ENCODE measurements around the gene HCN1. TPM values are rescaled to one million over a fixed set of nuclear protein-coding genes. Genes with fewer than 3 reads are reported as not detected.

HCN1 gene
- total RNA-seq = 0.05 TPM
- long read RNA-seq = 0 reads

DNA sequence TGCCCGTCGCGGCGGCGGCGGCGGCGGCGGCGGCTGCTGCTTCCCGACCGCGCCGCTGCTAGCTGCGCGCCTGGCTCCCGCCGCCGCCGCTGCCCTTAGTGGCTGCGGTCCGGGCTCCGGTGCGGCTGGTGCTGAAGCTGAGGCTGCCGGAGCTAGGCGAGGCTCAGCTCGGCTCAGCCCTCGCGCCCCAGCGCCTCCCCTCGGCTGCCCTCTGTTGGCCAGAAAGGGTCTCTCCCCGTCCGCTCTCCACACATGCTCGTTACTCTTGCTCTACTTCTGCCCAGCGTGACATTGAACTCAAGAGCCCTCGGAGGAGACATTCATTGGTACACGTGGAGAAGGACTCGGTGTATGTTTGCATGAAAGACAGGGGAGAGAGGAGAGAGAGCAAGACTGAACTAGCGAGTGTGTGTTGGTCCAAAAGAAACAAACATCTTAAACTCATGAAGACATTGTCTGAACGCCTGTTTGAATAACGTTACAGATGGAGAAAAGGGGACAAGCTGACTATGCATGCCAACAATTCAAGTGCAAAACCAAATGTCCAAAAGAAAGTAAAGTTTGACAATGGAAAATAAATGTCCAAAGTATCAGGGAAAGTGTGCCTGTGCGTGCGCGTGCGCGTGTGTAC is at the start of gene HCN1:
Gene HCN1 (minus strand): TSS at position 175 of the 631 bp plus-strand sequence.
- peak; percentile 86 for DNase-seq
- ATAC-seq (ENCODE audit: poor library complexity) = peak; percentile 100
- intact Hi-C loops (cut with DNase I) = loop anchor here (10.0 kb wide), 1 partner anchor 662 kb away; no protein-coding TSS in a partner anchor

DNA sequence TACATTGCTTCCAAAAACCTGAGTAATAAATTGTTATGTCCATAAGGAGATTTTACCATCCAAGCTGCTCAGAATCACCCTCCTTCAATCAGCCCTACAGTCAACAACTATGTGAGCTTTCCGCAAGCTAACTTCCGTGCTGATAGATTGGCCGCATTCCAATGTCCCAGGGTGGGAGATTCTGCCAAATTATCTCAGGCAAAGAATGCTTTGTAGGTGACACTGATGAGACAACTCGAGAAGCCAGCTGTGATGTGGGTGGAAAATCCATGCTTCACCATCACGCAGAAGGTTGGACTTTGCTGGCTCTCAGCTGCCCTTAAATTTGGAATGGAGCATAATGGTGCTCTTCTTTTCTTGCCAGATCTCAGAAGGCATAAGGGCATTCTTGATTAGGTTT is 44.9 kb upstream of the HCN1 start:
- ATAC-seq (ENCODE audit: poor library complexity) = no peak
- intact Hi-C loops (cut with DNase I) = no loop called here
- no peak for DNase-seq

DNA sequence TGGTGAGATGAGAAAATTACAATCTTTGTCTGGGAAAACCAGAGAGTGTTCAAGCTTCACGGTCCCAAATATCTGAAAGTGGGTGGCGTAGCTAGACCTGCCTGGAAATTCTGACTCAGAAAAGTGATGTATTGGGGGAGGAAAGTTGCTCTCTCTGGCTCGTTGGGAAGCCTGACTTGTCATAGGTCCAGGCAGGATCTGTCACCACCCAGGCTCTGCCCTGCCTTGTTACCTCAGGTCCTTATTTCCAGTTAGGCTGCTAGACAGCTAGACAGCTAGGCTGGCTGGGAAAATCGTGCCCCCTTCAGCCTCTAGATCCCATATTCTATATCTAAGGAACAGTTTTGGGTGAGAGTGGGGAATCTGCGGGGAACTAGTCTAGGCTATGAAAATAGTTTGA is 41.0 kb upstream of the HCN1 start:
- no peak for ATAC-seq (ENCODE audit: poor library complexity)

DNA sequence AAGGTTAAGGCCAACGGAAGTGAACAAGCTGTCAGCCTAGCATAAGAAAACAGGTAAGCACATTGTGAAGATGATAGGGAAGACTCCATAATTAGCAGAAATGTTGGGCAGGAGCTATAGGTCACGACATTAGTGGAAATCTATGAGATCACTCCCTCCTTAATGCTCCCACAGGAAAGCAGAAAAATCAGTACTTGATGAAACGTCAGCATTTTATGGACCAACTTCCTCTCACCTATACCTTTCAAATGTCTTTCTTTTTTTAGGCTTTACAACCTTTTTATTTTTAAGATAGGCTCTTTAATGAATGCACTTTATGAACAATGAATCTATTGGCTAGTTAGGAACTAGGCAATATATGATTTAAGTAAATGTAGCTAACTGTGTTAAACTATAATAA is 29.4 kb upstream of the HCN1 start:
- ATAC-seq (ENCODE audit: poor library complexity) (no peak), DNase-seq (no peak)
- intact Hi-C loops (cut with DNase I) = no loop called here

More for the DNA sequence above, 41.0 kb upstream of the HCN1 start:
- intact Hi-C loops (cut with DNase I) = no loop called here
- no peak for DNase-seq

DNA sequence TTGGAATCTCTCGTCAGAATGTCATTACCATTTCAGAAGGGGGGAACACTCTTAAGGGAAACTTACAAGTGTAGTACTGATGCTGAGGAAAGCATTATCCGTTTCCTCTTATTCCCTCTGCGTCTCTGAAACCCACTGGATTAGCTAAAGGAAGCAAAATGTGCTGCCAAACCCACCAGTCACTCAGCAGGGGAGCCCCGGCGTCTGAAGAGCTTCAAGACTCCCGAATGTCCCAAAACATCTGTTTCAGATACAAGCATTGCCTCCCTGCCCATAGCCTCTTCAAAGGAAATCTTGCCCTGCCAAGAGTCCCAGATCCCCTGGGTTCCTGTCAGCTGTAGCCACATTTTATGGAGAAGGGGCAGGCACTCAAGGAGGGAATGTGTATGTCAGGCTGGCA is 1.0 kb upstream of the HCN1 start:
- ATAC-seq (ENCODE audit: poor library complexity) = no peak
- DNase-seq = no peak
- intact Hi-C loops (cut with DNase I) = loop anchor here (10.0 kb wide), 1 partner anchor 662 kb away; no protein-coding TSS in a partner anchor

DNA sequence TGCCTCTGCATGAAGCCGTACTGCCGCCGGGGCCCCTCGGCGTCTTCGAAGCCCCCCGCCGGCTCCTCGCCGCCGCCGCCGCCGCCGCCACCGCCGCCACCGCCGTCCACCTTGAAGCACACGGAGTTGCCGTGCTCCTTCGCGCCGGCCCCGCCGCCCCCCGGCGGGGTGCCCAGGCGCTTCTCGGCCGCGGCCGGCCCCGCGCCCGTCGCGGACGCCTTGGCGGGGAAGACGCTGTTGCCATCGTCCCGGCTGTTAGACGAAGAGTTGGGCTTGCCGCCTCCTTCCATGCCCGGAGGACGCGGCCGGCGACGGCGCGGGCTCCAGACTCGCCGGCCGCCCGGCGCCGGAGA is 400 bp downstream of the HCN1 start:
- ATAC-seq (ENCODE audit: poor library complexity) (no peak), DNase-seq (no peak)
- intact Hi-C loops (cut with DNase I) = loop anchor here (10.0 kb wide), 1 partner anchor 661 kb away; no protein-coding TSS in a partner anchor

DNA sequence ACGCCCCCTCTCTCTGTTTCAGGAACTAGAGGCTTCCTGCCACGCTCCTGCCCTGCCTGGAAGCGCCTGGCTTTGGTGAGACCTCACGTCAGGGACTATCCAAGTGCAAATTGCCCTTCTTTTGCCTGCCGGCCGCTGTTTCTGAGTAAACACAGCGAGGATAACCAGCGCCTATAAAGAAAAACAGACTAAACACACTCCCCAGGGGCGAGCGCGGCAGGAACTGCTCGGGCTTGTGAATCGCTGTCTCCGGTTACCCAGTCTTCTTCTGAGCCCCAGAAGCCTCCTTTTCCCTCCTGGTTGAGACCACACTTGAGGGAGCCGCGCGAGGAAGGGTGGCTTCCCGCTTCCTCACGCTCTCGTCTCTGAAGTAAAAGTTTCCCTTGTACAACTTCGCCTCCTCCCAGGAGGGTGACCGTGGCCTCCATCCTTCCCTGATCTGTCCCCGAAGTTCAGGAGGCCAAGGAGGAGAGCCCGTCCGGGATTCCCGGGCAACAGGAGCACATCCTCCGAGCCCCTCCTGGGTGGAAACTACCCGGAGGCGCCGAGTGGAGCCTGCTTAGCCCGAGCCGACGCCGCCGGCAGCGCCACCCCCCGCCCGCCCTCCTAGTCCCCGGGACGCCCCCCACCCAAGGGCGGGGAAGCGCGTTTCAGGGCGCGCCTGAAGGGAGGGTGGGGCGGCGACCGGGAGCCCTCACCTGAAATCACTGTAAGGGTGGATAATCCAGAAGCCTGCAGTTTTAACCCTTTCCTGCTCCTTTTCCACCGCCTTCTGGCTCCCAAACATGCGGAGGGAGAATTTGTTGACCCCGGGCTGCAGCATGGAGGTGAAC is 993 bp downstream of the HCN1 start:
- intact Hi-C loops (cut with DNase I) = loop anchor here (10.0 kb wide), 1 partner anchor 660 kb away; no protein-coding TSS in a partner anchor
- DNase-seq = no peak

DNA sequence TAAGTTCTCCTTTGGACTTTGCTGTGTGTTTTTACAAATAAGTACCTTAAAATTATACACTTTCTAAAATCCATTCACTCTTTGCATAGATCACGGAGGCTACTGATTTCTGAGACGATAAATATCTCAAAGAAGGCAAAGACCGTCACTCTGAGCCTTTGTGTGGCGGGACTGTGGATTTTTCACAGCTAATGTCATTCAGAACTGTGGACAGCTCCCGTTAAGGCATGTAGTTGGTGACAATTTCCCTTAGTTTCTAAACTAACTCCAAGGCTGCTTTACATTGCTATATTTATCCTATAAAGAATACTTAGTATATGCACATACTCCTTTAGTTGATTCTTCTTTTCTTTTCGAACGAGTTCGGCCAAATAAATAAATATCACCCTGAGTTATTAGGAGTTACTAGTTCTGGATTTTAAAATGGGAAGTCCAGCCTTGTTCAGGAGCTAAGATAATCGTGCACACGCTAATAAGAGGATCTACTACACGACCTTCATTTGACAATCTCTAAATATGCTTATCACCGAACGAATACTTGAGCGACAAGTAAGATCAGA is 1.8 kb downstream of the HCN1 start:
- intact Hi-C loops (cut with DNase I) = loop anchor here (10.0 kb wide), 1 partner anchor 660 kb away; no protein-coding TSS in a partner anchor
- no peak for DNase-seq

More for the DNA sequence above, 993 bp downstream of the HCN1 start:
- no peak for ATAC-seq (ENCODE audit: poor library complexity)

DNA sequence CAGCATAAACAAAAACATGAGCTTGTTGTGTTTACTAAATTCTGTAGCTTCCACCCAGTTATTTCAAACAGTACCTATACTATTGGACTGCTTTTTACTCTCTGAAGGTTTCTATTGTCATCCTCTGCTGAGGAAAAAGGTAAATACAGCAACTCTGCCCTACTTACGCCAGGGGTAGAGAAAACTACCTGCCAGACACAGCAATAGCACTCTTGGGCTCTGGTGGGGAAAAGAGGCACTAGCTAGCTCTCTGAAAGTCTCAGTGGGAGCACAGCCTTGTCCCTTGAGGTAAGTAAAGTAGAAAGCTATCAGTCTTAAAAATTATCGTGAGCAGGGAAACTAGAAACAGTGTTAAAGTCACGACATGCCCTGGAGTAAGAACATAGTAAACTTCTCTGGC is 3.7 kb downstream of the HCN1 start:
- intact Hi-C loops (cut with DNase I) = loop anchor here (10.0 kb wide), 1 partner anchor 658 kb away; no protein-coding TSS in a partner anchor
- no peak for DNase-seq
- no peak for ATAC-seq (ENCODE audit: poor library complexity)

More for the DNA sequence above, 1.8 kb downstream of the HCN1 start:
- no peak for ATAC-seq (ENCODE audit: poor library complexity)

DNA sequence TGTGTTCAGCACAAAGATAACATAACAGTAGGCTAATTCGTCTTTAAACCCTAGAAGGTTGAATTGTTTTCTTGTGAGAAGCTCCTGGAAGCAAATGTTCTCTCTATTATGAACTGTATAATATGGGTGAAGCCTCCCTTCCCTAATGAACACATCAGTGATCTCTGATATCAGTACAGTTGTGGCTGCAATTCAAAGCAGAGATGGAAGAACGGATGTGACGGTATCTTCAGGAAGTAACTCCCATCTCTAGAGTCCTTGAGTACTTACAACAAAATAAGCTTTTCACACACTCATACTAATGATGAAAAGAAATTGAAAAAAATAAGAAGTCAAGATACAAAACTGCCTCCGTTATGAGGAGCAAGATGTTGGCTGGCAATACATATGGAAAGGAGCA is 4.5 kb downstream of the HCN1 start:
- intact Hi-C loops (cut with DNase I) = loop anchor here (10.0 kb wide), 1 partner anchor 657 kb away; no protein-coding TSS in a partner anchor
- ATAC-seq (ENCODE audit: poor library complexity) (no peak), DNase-seq (no peak)

DNA sequence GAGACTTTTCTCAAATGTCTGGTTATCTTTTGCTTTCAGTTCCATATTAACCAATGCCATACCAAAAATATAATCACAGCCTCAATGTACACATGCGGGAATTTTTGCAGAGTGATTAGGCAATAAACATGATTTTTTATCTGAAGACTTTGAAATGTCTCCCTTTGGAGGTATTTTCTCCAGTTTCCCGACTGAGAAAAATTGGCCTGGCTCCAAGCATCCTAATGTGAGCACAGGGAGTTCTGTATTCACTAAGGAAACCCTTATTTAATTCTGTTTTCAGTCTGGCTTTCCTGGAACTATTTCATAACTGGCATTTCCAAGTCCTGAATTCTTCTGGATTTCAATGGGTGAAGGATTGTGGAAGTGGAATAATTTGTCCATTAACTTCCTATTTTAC is 8.5 kb downstream of the HCN1 start:
- ATAC-seq (ENCODE audit: poor library complexity) (no peak), DNase-seq (no peak)
- intact Hi-C loops (cut with DNase I) = no loop called here

DNA sequence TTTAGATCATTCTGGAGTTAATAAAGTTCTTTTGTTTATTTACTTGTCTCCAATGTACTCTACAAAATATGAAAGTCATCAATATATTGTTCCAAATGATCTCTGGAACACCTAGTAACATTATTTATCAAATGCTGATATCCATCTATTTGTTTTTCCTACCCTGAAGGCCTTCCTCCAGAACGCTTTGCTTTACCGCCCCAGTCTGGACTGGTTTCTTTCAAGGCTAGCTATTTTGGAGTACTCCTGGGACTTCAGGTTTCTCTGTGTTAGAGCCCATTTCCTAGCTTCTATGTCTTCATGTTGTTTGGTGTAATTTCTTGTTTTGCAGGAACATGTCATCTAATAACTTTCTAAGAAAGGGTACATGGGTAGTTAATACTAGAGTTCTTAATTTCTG is 9.6 kb downstream of the HCN1 start:
- no peak for ATAC-seq (ENCODE audit: poor library complexity)
- DNase-seq = no peak
- intact Hi-C loops (cut with DNase I) = no loop called here

DNA sequence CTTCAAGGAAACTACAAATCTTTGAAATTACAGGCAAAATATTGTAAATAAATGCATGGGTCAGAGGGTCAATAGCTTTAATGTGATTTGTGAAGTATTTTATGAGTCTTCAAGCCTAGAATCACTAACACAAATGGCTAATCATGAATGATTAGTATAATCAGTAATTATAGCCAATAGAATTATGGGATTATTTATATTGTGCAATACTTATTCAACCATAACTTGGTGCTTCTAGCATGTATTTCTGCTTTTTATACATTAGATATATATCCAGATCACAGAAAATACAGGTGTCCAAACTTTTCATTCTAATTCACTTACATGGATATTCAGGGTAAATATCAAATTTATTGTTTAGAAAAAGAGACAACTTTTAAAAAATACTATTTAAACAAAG is 12.1 kb downstream of the HCN1 start:
- intact Hi-C loops (cut with DNase I) = no loop called here
- DNase-seq = no peak
- ATAC-seq (ENCODE audit: poor library complexity) = no peak

DNA sequence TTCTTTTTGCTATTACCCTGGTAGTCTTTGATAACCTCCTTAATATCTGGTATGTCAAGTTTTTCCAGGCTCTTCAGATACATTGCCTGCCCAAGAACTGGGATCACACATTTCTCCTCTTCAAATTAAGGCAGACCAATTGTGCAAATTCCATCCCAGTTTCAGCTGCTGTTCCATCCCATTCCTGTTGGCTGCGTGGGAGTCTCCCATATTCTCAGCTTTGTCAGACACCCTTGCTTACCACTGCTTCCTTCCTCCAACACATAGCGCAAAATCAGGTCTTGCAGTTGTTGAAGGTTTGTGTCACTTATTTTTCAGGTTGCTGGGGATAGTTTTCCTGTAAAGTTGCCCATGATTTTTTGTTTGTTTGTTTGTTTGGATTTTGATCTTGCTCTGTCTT is 15.2 kb downstream of the HCN1 start:
- ATAC-seq (ENCODE audit: poor library complexity) = no peak
- no peak for DNase-seq
- intact Hi-C loops (cut with DNase I) = no loop called here

DNA sequence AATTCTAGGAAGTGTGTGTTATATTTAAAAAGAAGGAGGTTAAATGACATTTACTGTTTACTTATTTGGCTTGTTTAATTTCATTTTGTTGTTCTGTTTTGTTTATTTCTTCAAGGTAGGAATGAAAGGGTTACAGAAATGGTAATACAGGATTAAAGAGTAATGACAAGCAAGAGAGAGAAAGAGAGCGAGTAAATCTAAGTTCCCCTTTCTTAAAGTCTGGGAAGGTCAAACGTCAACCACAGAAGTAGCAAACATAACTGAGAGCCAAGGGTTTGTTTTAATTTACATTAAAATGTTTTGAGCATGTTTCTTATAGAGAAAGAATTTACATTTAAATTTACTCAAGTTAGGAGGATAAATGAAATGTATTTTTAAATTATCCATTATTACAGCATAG is 18.7 kb downstream of the HCN1 start:
- ATAC-seq (ENCODE audit: poor library complexity) (no peak), DNase-seq (no peak)
- intact Hi-C loops (cut with DNase I) = no loop called here

DNA sequence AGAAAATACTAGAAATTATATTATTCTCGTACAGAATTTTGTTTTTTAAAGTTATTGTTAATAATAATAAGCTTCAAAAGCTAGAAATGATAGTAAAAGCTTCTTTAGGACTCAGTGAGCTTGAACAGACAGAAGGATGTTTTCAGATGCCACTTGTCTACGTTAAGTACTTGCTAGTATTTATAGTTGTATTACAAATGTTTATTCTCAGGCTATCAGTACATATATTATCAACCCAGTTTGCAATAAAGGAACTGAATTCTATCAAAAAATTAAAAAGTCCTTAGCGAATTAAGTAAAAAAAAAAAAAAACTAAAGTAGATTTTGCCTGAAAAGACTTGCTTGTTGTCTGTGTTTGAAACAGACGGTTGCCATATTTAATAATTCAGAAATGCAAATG is 23.9 kb downstream of the HCN1 start:
- intact Hi-C loops (cut with DNase I) = no loop called here
- ATAC-seq (ENCODE audit: poor library complexity) (no peak), DNase-seq (no peak)

DNA sequence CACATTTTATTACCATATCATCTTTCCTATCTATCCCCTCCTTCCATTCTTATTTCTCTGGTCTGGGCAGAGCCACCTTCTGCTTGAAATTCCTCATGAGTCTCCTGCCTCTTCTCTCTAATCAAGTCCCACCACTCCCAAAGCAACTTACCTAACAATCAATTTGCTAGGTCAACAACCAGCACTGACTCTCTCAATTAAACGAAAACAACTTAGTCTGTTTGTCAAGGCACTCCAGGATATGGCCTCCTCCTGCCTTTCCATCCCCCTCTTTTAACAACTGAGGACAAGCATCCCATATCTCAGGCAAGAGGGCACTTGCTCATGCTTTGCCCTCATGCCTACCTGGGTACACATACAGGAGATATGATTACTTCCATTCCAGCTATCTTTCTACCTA is 47.4 kb downstream of the HCN1 start:
- ATAC-seq (ENCODE audit: poor library complexity) = no peak
- intact Hi-C loops (cut with DNase I) = no loop called here
- DNase-seq = no peak

DNA sequence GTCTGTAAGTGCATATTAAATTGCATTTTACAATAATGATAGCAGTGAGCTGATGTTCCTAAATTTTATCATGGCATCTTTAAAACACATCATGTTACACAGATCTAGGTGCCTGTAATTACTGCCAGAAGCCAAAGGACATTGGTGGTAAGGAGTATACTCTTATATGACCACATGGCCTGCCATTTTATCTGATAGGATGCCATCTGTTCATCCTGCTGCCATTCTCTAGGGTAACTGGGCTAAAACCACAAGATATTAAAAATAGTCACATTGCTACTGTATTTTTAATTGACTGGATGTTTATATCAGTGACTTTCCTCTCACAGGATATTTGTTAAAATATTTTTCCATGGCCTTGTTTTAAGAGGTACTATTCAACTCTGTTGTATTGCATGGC is 53.1 kb downstream of the HCN1 start:
- intact Hi-C loops (cut with DNase I) = no loop called here
- DNase-seq (no peak), ATAC-seq (ENCODE audit: poor library complexity) (no peak)

DNA sequence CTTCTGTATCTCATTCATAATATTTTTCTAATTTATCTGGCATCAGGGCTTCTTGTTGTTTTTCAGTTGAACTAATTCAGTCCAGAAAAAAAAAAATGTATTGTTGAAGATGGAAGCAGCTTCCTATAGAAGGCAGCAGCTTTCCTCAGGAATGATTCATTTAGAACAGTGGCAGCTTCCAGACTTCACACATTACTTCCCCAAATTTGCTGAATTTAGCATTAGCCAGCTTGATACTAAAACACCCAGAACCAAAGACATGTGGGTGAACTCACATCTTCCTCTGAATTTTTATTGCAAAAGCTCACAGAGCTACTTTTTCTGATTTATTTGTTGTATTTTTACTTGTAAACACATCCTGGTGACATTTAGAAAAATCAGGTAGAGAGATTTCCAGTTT is 53.8 kb downstream of the HCN1 start:
- DNase-seq (no peak), ATAC-seq (ENCODE audit: poor library complexity) (no peak)
- intact Hi-C loops (cut with DNase I) = no loop called here

DNA sequence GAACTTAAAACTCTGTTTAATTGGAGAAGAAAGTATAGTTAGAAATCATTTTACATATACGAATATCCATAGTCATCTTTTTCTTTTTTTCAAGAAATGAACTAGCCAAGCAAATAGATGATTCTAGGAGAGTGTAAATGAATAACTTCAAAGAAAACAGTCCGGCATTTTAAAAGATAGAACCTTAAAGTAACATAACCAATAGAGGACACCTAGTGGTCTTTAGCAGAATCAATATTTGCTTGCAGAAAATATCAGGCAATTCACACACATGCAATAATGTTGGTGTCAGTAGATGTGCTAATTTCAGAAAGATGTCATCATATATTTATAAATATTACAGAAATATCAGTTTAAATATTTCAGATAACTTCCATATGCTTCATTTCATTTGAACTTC is 57.1 kb downstream of the HCN1 start:
- intact Hi-C loops (cut with DNase I) = no loop called here
- DNase-seq = no peak
- ATAC-seq (ENCODE audit: poor library complexity) = no peak

Measured in Right ventricle myocardium superior (tissue), 1 donor.